ENCODE measurements around the gene TRIM10. TPM values are rescaled to one million over a fixed set of nuclear protein-coding genes. Genes with fewer than 3 reads are reported as not detected.

The TRIM10 gene, protein sequence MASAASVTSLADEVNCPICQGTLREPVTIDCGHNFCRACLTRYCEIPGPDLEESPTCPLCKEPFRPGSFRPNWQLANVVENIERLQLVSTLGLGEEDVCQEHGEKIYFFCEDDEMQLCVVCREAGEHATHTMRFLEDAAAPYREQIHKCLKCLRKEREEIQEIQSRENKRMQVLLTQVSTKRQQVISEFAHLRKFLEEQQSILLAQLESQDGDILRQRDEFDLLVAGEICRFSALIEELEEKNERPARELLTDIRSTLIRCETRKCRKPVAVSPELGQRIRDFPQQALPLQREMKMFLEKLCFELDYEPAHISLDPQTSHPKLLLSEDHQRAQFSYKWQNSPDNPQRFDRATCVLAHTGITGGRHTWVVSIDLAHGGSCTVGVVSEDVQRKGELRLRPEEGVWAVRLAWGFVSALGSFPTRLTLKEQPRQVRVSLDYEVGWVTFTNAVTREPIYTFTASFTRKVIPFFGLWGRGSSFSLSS
- polyA plus RNA-seq (2013, experiment 1 of 2): 0.07 TPM
- polyA plus RNA-seq (2013, experiment 2 of 2): not detected

GRCh38 chr6:30160785-30161531, at the start of gene TRIM10:
Gene TRIM10, minus strand, starts transcription at chr6:30161211. Its CDS starts 353 bp downstream, at chr6:30160858.
- Histone ChIP-seq H3K27ac (ENCODE audit: low read depth, low read length, severe bottlenecking) (no peak within 1 kb of the TSS), H3K36me3 (ENCODE audit: control insufficient read depth, insufficient read depth, low read length) (no peaks in the 10 kb centered on the region), H3K9me3 (ENCODE audit: control insufficient read depth, low read length) (no peaks in the 10 kb centered on the region), H3K4me3 (ENCODE audit: extremely low read depth, insufficient read depth, low read length, poor library complexity, severe bottlenecking) (no peak within 1 kb of the TSS), H3K4me1 (ENCODE audit: control insufficient read depth, insufficient read depth, low read length, poor library complexity, severe bottlenecking) (no peaks in the 10 kb centered on the region)
- 63 to 76% methylated on average over 1 to 2 of the region's 4 CpGs for WGBS, 2 experiments (ENCODE audit: insufficient coverage in 2 of 2)

GRCh38 chr6:30207619-30208295, 46.7 kb upstream of the TRIM10 start:
- H3K9me3 ChIP-seq (ENCODE audit: control insufficient read depth, low read length): no peaks in the 10 kb centered on the region
- H3K27ac ChIP-seq (ENCODE audit: low read depth, low read length, severe bottlenecking): no peak overlapping the region
- WGBS, 2 experiments (ENCODE audit: insufficient coverage in 2 of 2): 41 to 53% methylated on average over 2 of the region's 4 CpGs
- peaks cover 20% of the 10 kb centered on the region for H3K4me1 ChIP-seq (ENCODE audit: control insufficient read depth, insufficient read depth, low read length, poor library complexity, severe bottlenecking)
- H3K36me3 ChIP-seq (ENCODE audit: control insufficient read depth, insufficient read depth, low read length): peaks cover 4% of the 10 kb centered on the region
- no peak overlapping the region for H3K4me3 ChIP-seq (ENCODE audit: extremely low read depth, insufficient read depth, low read length, poor library complexity, severe bottlenecking)

GRCh38 chr6:30206799-30207618, 46.0 kb upstream of the TRIM10 start:
- WGBS, 2 experiments (ENCODE audit: insufficient coverage in 2 of 2): 54 to 56% methylated on average over 9 of the region's 11 CpGs
- Histone ChIP-seq H3K4me3 (ENCODE audit: extremely low read depth, insufficient read depth, low read length, poor library complexity, severe bottlenecking) (no peak overlapping the region), H3K4me1 (ENCODE audit: control insufficient read depth, insufficient read depth, low read length, poor library complexity, severe bottlenecking) (peaks cover 20% of the 10 kb centered on the region), H3K27ac (ENCODE audit: low read depth, low read length, severe bottlenecking) (no peak overlapping the region), H3K9me3 (ENCODE audit: control insufficient read depth, low read length) (no peaks in the 10 kb centered on the region), H3K36me3 (ENCODE audit: control insufficient read depth, insufficient read depth, low read length) (peaks cover 4% of the 10 kb centered on the region)

GRCh38 chr6:30206152-30206551, 45.1 kb upstream of the TRIM10 start:
- 81 to 83% methylated on average over 7 of the region's 7 CpGs for WGBS, 2 experiments (ENCODE audit: insufficient coverage in 2 of 2)
- H3K27ac ChIP-seq (ENCODE audit: low read depth, low read length, severe bottlenecking): no peak overlapping the region
- H3K9me3 ChIP-seq (ENCODE audit: control insufficient read depth, low read length): no peaks in the 10 kb centered on the region
- peaks cover 4% of the 10 kb centered on the region for H3K36me3 ChIP-seq (ENCODE audit: control insufficient read depth, insufficient read depth, low read length)
- H3K4me1 ChIP-seq (ENCODE audit: control insufficient read depth, insufficient read depth, low read length, poor library complexity, severe bottlenecking): peaks cover 14% of the 10 kb centered on the region
- H3K4me3 ChIP-seq (ENCODE audit: extremely low read depth, insufficient read depth, low read length, poor library complexity, severe bottlenecking): no peak overlapping the region

GRCh38 chr6:30204116-30204515, 43.1 kb upstream of the TRIM10 start:
- Histone ChIP-seq H3K4me1 (ENCODE audit: control insufficient read depth, insufficient read depth, low read length, poor library complexity, severe bottlenecking) (peaks cover 8% of the 10 kb centered on the region), H3K4me3 (ENCODE audit: extremely low read depth, insufficient read depth, low read length, poor library complexity, severe bottlenecking) (no peak overlapping the region), H3K36me3 (ENCODE audit: control insufficient read depth, insufficient read depth, low read length) (peaks cover 21% of the 10 kb centered on the region), H3K27ac (ENCODE audit: low read depth, low read length, severe bottlenecking) (no peak overlapping the region), H3K9me3 (ENCODE audit: control insufficient read depth, low read length) (no peaks in the 10 kb centered on the region)
- WGBS, 2 experiments (ENCODE audit: insufficient coverage in 2 of 2): 100% methylated on average over 1 of the region's 1 CpG

DNA sequence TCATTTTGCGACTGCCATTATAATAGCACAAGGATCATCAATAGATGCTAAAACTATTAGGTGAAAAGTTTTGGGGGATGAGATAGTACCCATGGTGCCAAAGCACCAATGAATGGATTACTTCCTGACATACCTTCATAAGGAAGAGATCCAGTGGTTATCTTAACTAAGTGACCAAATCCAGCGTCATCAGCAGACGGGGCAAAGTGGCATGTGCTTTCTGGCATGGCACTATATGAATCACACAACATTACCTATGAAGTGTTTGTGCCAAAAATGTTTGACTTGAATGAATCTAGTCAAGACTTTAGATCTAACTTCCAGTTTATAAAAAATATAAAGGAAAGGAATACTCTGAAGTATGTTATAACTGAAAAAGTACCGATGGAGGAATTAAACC, 41.4 kb upstream of the TRIM10 start:
- peaks cover 1% of the 10 kb centered on the region for H3K4me1 ChIP-seq (ENCODE audit: control insufficient read depth, insufficient read depth, low read length, poor library complexity, severe bottlenecking)
- 60% methylated on average over 1 of the region's 4 CpGs; no CpG with 5 or more reads in 1 of the 2 experiments for WGBS, 2 experiments (ENCODE audit: insufficient coverage in 2 of 2)
- no peak overlapping the region for H3K27ac ChIP-seq (ENCODE audit: low read depth, low read length, severe bottlenecking)
- H3K4me3 ChIP-seq (ENCODE audit: extremely low read depth, insufficient read depth, low read length, poor library complexity, severe bottlenecking): no peak overlapping the region
- H3K36me3 ChIP-seq (ENCODE audit: control insufficient read depth, insufficient read depth, low read length): peaks cover 30% of the 10 kb centered on the region
- H3K9me3 ChIP-seq (ENCODE audit: control insufficient read depth, low read length): no peaks in the 10 kb centered on the region

DNA sequence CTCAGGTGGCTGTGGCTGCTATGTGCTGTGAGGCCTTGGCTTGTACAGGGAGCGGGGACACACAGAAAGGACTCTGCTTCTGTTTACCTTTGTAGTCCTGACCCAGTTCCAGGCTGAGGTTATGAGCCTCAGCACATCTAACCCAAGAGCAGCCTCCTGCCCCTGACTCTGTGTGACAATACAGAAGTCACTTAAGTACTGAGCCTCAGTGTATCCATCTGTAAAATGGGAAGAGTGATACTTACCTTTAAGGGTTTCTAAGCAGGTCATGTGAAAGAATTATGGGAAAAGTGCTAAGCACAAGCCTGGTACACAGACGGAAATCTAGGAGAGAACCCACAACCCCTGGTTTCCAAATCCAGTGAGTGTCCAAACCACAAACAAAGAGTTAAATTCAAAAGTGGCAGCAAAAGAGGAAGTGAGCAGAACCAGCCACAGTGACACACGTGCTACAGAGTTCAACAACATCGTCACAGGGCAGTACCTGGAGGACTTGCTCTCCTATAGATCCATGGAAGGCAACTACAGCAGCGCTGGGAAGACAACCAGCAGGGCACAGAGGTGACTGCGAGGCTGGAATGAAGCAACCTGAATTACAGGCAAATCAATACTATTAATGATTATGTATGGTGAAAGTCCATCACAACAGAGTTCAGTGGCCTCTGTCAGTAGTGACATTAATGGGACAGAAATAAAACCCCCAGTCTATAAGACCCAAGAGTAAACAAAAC, 39.7 kb upstream of the TRIM10 start:
- H3K27ac ChIP-seq (ENCODE audit: low read depth, low read length, severe bottlenecking): no peak overlapping the region

DNA sequence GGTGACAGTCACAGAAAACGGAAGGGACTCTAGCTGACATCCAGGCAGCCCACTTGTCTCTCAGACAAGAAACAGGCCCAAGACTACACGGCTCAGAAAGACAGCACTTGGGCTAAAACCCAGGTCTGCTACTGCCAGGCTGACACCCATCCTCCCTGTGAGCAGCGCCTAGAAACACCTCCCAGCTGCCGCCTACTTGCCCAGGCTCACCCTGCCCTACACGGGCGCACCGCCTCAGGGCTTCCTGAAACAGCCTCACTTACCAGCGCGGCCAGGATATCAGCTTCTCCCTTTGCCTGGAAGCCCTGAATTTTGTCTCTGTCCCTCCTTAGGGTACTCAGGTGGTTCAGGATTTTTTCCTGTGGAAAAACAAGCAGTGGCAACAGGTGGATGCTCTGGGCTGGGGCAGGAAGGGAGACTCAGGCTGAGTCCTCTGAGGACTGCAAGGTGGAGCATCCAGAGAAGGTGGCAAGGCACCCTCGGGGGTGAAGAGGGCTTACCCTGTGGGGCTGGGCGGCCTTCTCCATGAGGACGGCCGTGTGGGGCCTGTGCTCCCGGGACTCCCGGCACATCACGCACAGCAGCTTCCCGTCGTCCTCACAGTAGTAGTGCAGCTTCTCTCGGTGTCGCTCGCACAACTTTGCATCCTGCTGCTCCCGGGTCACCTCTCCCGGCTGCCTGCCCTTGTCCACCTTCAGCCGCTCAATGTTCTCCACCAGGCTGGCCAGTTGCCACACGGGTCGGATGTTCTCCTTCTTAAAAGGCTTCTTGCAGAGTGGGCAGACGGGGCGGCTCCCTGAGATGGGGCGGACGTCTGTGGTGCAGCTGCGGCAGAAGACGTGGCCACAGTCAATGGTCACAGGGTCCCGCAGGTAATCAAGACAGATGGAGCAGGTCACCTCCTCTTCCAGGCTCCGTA, 37.4 kb upstream of the TRIM10 start:
- no peak overlapping the region for H3K4me3 ChIP-seq (ENCODE audit: extremely low read depth, insufficient read depth, low read length, poor library complexity, severe bottlenecking)
- WGBS, 2 experiments (ENCODE audit: insufficient coverage in 2 of 2): 93% methylated on average over 33 to 34 of the region's 34 CpGs
- H3K36me3 ChIP-seq (ENCODE audit: control insufficient read depth, insufficient read depth, low read length): peaks cover 58% of the 10 kb centered on the region
- no peaks in the 10 kb centered on the region for H3K9me3 ChIP-seq (ENCODE audit: control insufficient read depth, low read length)
- H3K4me1 ChIP-seq (ENCODE audit: control insufficient read depth, insufficient read depth, low read length, poor library complexity, severe bottlenecking): no peaks in the 10 kb centered on the region
- no peak overlapping the region for H3K27ac ChIP-seq (ENCODE audit: low read depth, low read length, severe bottlenecking)

More for the DNA sequence above, 39.7 kb upstream of the TRIM10 start:
- 88 to 90% methylated on average over 5 of the region's 6 CpGs for WGBS, 2 experiments (ENCODE audit: insufficient coverage in 2 of 2)
- Histone ChIP-seq H3K9me3 (ENCODE audit: control insufficient read depth, low read length) (no peaks in the 10 kb centered on the region), H3K4me1 (ENCODE audit: control insufficient read depth, insufficient read depth, low read length, poor library complexity, severe bottlenecking) (no peaks in the 10 kb centered on the region), H3K4me3 (ENCODE audit: extremely low read depth, insufficient read depth, low read length, poor library complexity, severe bottlenecking) (no peak overlapping the region), H3K36me3 (ENCODE audit: control insufficient read depth, insufficient read depth, low read length) (peaks cover 44% of the 10 kb centered on the region)

GRCh38 chr6:30196376-30196775, 35.4 kb upstream of the TRIM10 start:
- no peak overlapping the region for H3K4me3 ChIP-seq (ENCODE audit: extremely low read depth, insufficient read depth, low read length, poor library complexity, severe bottlenecking)
- no peaks in the 10 kb centered on the region for H3K4me1 ChIP-seq (ENCODE audit: control insufficient read depth, insufficient read depth, low read length, poor library complexity, severe bottlenecking)
- H3K27ac ChIP-seq (ENCODE audit: low read depth, low read length, severe bottlenecking): no peak overlapping the region
- H3K36me3 ChIP-seq (ENCODE audit: control insufficient read depth, insufficient read depth, low read length): peaks cover 64% of the 10 kb centered on the region
- H3K9me3 ChIP-seq (ENCODE audit: control insufficient read depth, low read length): no peaks in the 10 kb centered on the region
- 92 to 100% methylated on average over 5 to 7 of the region's 12 CpGs for WGBS, 2 experiments (ENCODE audit: insufficient coverage in 2 of 2)
